ENCODE results near the gene GPC3.

The GPC3 gene

GRCh38 chrX:133966199-133966598, 19.2 kb downstream of the GPC3 start:
- Histone ChIP-seq H3K36me3 (ENCODE audit: insufficient read depth, low read length) (no peaks in the 10 kb centered on the region), H3K4me1 (ENCODE audit: control insufficient read depth, insufficient read depth, low read length, unreplicated experiment) (no peaks in the 10 kb centered on the region), H3K27me3 (ENCODE audit: insufficient read depth, low read length) (no peaks in the 10 kb centered on the region)

GRCh38 chrX:133965321-133965720, 20.1 kb downstream of the GPC3 start:
- H3K27me3 ChIP-seq (ENCODE audit: insufficient read depth, low read length): no peaks in the 10 kb centered on the region
- no peaks in the 10 kb centered on the region for H3K4me1 ChIP-seq (ENCODE audit: control insufficient read depth, insufficient read depth, low read length, unreplicated experiment)
- no peak overlapping the region for H3K27ac ChIP-seq (ENCODE audit: low read depth, low read length)

More at GRCh38 chrX:133966199-133966598, 19.2 kb downstream of the GPC3 start:
- H3K79me2 ChIP-seq (ENCODE audit: control insufficient read depth, insufficient read depth, low read length, unreplicated experiment): no peaks in the 10 kb centered on the region
- H3K27ac ChIP-seq (ENCODE audit: low read depth, low read length): no peak overlapping the region
- no peak overlapping the region for H3K4me3 ChIP-seq (ENCODE audit: low read depth, low read length)
- no peak overlapping the region for H2AFZ ChIP-seq (ENCODE audit: low read length, unreplicated experiment)

GRCh38 chrX:133961046-133961445, 24.3 kb downstream of the GPC3 start:
- H3K79me2 ChIP-seq (ENCODE audit: control insufficient read depth, insufficient read depth, low read length, unreplicated experiment): no peaks in the 10 kb centered on the region
- H3K27ac ChIP-seq (ENCODE audit: low read depth, low read length): no peak overlapping the region
- H3K36me3 ChIP-seq (ENCODE audit: insufficient read depth, low read length): no peaks in the 10 kb centered on the region
- no peak overlapping the region for H3K4me3 ChIP-seq (ENCODE audit: low read depth, low read length)
- H3K27me3 ChIP-seq (ENCODE audit: insufficient read depth, low read length): no peaks in the 10 kb centered on the region
- no peaks in the 10 kb centered on the region for H3K4me1 ChIP-seq (ENCODE audit: control insufficient read depth, insufficient read depth, low read length, unreplicated experiment)
- H2AFZ ChIP-seq (ENCODE audit: low read length, unreplicated experiment): no peak overlapping the region

More at GRCh38 chrX:133965321-133965720, 20.1 kb downstream of the GPC3 start:
- H3K4me3 ChIP-seq (ENCODE audit: low read depth, low read length): no peak overlapping the region
- H3K79me2 ChIP-seq (ENCODE audit: control insufficient read depth, insufficient read depth, low read length, unreplicated experiment): no peaks in the 10 kb centered on the region
- no peaks in the 10 kb centered on the region for H3K36me3 ChIP-seq (ENCODE audit: insufficient read depth, low read length)
- no peak overlapping the region for H2AFZ ChIP-seq (ENCODE audit: low read length, unreplicated experiment)

DNA sequence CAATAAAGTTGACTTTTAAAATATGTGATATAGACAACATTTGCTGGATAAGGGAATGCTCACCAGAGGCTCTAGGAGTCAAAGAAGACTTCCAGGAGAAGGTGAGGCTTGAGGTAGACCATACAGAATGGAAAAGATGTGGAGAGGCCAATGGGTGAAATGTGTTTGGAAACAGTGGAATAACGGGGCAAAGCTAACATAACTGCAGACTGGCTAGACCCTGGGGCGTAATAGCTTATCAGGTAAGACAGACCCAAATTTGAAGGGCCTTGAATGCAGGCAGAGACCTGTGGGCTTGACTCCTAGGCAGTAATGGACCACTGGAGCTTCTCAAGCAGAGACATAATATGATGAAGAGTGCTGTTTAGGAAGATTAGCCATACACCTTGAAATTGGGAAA, 25.4 kb downstream of the GPC3 start:
- H3K79me2 ChIP-seq (ENCODE audit: control insufficient read depth, insufficient read depth, low read length, unreplicated experiment): no peaks in the 10 kb centered on the region
- no peak overlapping the region for H3K4me3 ChIP-seq (ENCODE audit: low read depth, low read length)
- H3K36me3 ChIP-seq (ENCODE audit: insufficient read depth, low read length): no peaks in the 10 kb centered on the region
- H2AFZ ChIP-seq (ENCODE audit: low read length, unreplicated experiment): no peak overlapping the region
- no peaks in the 10 kb centered on the region for H3K4me1 ChIP-seq (ENCODE audit: control insufficient read depth, insufficient read depth, low read length, unreplicated experiment)
- H3K27ac ChIP-seq (ENCODE audit: low read depth, low read length): no peak overlapping the region
- H3K27me3 ChIP-seq (ENCODE audit: insufficient read depth, low read length): no peaks in the 10 kb centered on the region

- Histone ChIP-seq H2AFZ (ENCODE audit: low read length, unreplicated experiment) (no peak overlapping the region), H3K79me2 (ENCODE audit: control insufficient read depth, insufficient read depth, low read length, unreplicated experiment) (no peaks in the 10 kb centered on the region), H3K4me1 (ENCODE audit: control insufficient read depth, insufficient read depth, low read length, unreplicated experiment) (no peaks in the 10 kb centered on the region)
Measured at GRCh38 chrX:133958997-133959688, 26.3 kb downstream of the GPC3 start.

DNA sequence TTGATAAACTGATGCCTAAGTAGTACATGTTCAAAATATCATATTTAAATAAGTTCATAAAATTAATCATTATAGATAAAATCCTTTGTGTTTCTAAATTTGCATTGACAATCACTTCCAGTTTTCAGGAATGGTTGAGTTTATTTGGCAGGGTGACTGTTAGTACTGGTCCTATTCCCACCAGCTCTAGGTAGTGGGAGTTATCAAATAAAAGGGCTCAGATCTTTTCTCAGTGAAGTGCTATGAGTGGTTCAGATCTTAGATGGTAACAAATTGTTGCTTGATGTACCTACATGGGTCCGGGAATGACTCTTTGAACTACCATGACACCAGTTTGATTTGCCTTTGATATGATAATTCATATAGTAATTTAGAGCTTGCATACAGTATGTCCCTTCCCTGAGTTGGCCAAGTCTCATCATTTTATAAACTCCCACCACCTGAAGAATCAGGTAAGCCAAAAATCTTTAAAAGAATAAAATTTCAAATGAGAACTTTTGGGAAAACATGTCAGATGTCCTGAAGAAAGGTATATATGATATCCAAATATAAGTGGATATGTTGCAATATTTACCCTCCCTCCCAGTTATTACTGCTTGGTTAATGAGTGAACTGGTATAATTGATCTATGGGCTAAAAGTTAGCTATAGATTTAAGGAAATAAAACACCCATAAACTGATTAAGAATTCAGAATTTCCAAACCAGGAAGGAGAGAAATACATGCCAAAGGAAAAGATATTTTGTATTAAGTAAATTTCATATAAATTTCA, 28.6 kb downstream of the GPC3 start:
- no peaks in the 10 kb centered on the region for H3K27me3 ChIP-seq (ENCODE audit: insufficient read depth, low read length)
- H3K36me3 ChIP-seq (ENCODE audit: insufficient read depth, low read length): no peaks in the 10 kb centered on the region
- H2AFZ ChIP-seq (ENCODE audit: low read length, unreplicated experiment): no peak overlapping the region
- no peak overlapping the region for H3K4me3 ChIP-seq (ENCODE audit: low read depth, low read length)
- H3K79me2 ChIP-seq (ENCODE audit: control insufficient read depth, insufficient read depth, low read length, unreplicated experiment): no peaks in the 10 kb centered on the region
- no peaks in the 10 kb centered on the region for H3K4me1 ChIP-seq (ENCODE audit: control insufficient read depth, insufficient read depth, low read length, unreplicated experiment)
- H3K27ac ChIP-seq (ENCODE audit: low read depth, low read length): no peak overlapping the region

More at GRCh38 chrX:133958997-133959688, 26.3 kb downstream of the GPC3 start:
- Histone ChIP-seq H3K4me3 (ENCODE audit: low read depth, low read length) (no peak overlapping the region), H3K27ac (ENCODE audit: low read depth, low read length) (no peak overlapping the region), H3K27me3 (ENCODE audit: insufficient read depth, low read length) (no peaks in the 10 kb centered on the region), H3K36me3 (ENCODE audit: insufficient read depth, low read length) (no peaks in the 10 kb centered on the region)

- Histone ChIP-seq H3K4me1 (ENCODE audit: control insufficient read depth, insufficient read depth, low read length, unreplicated experiment) (no peaks in the 10 kb centered on the region), H3K4me3 (ENCODE audit: low read depth, low read length) (no peak overlapping the region), H3K27ac (ENCODE audit: low read depth, low read length) (no peak overlapping the region), H3K36me3 (ENCODE audit: insufficient read depth, low read length) (no peaks in the 10 kb centered on the region), H3K79me2 (ENCODE audit: control insufficient read depth, insufficient read depth, low read length, unreplicated experiment) (no peaks in the 10 kb centered on the region), H3K27me3 (ENCODE audit: insufficient read depth, low read length) (no peaks in the 10 kb centered on the region), H2AFZ (ENCODE audit: low read length, unreplicated experiment) (no peak overlapping the region)
Measured at GRCh38 chrX:133953785-133954355, 31.5 kb downstream of the GPC3 start.

GRCh38 chrX:133953078-133953477, 32.3 kb downstream of the GPC3 start:
- H3K27ac ChIP-seq (ENCODE audit: low read depth, low read length): no peak overlapping the region
- no peak overlapping the region for H3K4me3 ChIP-seq (ENCODE audit: low read depth, low read length)
- no peak overlapping the region for H2AFZ ChIP-seq (ENCODE audit: low read length, unreplicated experiment)
- no peaks in the 10 kb centered on the region for H3K36me3 ChIP-seq (ENCODE audit: insufficient read depth, low read length)
- H3K27me3 ChIP-seq (ENCODE audit: insufficient read depth, low read length): no peaks in the 10 kb centered on the region
- no peaks in the 10 kb centered on the region for H3K4me1 ChIP-seq (ENCODE audit: control insufficient read depth, insufficient read depth, low read length, unreplicated experiment)
- H3K79me2 ChIP-seq (ENCODE audit: control insufficient read depth, insufficient read depth, low read length, unreplicated experiment): no peaks in the 10 kb centered on the region

- Histone ChIP-seq H3K27ac (ENCODE audit: low read depth, low read length) (no peak overlapping the region), H3K36me3 (ENCODE audit: insufficient read depth, low read length) (no peaks in the 10 kb centered on the region), H3K79me2 (ENCODE audit: control insufficient read depth, insufficient read depth, low read length, unreplicated experiment) (no peaks in the 10 kb centered on the region), H3K27me3 (ENCODE audit: insufficient read depth, low read length) (no peaks in the 10 kb centered on the region), H3K4me3 (ENCODE audit: low read depth, low read length) (no peak overlapping the region), H3K4me1 (ENCODE audit: control insufficient read depth, insufficient read depth, low read length, unreplicated experiment) (no peaks in the 10 kb centered on the region), H2AFZ (ENCODE audit: low read length, unreplicated experiment) (no peak overlapping the region)
Measured at GRCh38 chrX:133951098-133951497, 34.3 kb downstream of the GPC3 start.

DNA sequence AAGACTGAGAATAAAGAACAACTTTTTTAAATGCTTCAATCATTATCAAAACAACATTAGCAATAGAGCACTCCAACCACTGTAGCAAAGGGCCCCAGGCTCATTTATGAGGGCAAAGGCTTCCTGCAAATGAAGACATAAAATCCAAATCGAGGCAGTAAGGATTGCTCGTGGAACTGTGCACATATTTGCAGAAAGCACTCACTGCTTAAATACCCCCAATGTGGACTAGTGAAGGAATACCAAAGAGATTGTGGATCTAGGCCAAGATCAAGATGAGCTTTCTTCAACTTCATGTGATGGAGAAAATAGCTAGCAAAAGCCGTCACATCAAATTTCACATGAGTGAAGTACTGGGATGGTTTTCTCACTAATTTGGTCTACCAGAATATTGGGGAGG, 35.2 kb downstream of the GPC3 start:
- H3K27ac ChIP-seq (ENCODE audit: low read depth, low read length): no peak overlapping the region

More for the DNA sequence above, 35.2 kb downstream of the GPC3 start:
- H3K4me3 ChIP-seq (ENCODE audit: low read depth, low read length): no peak overlapping the region
- H3K27me3 ChIP-seq (ENCODE audit: insufficient read depth, low read length): no peaks in the 10 kb centered on the region
- no peak overlapping the region for H2AFZ ChIP-seq (ENCODE audit: low read length, unreplicated experiment)
- H3K79me2 ChIP-seq (ENCODE audit: control insufficient read depth, insufficient read depth, low read length, unreplicated experiment): no peaks in the 10 kb centered on the region
- no peaks in the 10 kb centered on the region for H3K36me3 ChIP-seq (ENCODE audit: insufficient read depth, low read length)
- no peaks in the 10 kb centered on the region for H3K4me1 ChIP-seq (ENCODE audit: control insufficient read depth, insufficient read depth, low read length, unreplicated experiment)

All from ACC112 (cell line).